Stimulated activated CD8-positive, alpha-beta memory T cell treated with anti-CD3 and anti-CD28 coated beads, Interleukin-4, amount 100 ng/mL, for 1 hour (primary cell): ENCODE data around the gene MACROD2.

Source experiments
- DNase-seq, 2 donors: peaks; one replicate each; pipeline ENCODE4 v3.0.0-alpha.2; 2020; ENCODE audit warnings: low read depth in 2 of 2, low spot score in 1 of 2

Gene MACROD2

GRCh38 chr20:14637441-14637840 is 642.1 kb downstream of the MACROD2 start:
- no peak for DNase-seq

GRCh38 chr20:14643146-14643545 is 647.8 kb downstream of the MACROD2 start:
- no peak for DNase-seq

- DNase-seq: no peak
Observed at GRCh38 chr20:14643556-14643955, 648.2 kb downstream of the MACROD2 start.

- no peak for DNase-seq
Observed at GRCh38 chr20:14644306-14645097, 649.2 kb downstream of the MACROD2 start.

- no peak for DNase-seq
Observed at GRCh38 chr20:14647016-14647415, 651.7 kb downstream of the MACROD2 start.

GRCh38 chr20:14649662-14650061 is 654.3 kb downstream of the MACROD2 start:
- no peak for DNase-seq

GRCh38 chr20:14657266-14658005 is 662.1 kb downstream of the MACROD2 start:
- no peak for DNase-seq

GRCh38 chr20:14664101-14664500 is 668.8 kb downstream of the MACROD2 start:
- no peak for DNase-seq

GRCh38 chr20:14666696-14667095 is 671.4 kb downstream of the MACROD2 start:
- DNase-seq: no peak

GRCh38 chr20:14667226-14667625 is 671.9 kb downstream of the MACROD2 start:
- no peak for DNase-seq

GRCh38 chr20:14672066-14672465 is 676.8 kb downstream of the MACROD2 start:
- DNase-seq: no peak

- DNase-seq: no peak
Observed at GRCh38 chr20:14673164-14673563, 677.8 kb downstream of the MACROD2 start.

- DNase-seq: no peak
Observed at GRCh38 chr20:14677455-14677854, 682.1 kb downstream of the MACROD2 start.

GRCh38 chr20:14685183-14685582 is 689.9 kb downstream of the MACROD2 start:
- DNase-seq: no peak

- no peak for DNase-seq
Observed at GRCh38 chr20:14687313-14687712, 692.0 kb downstream of the MACROD2 start.

- no peak for DNase-seq
Observed at GRCh38 chr20:14688005-14688404, 692.7 kb downstream of the MACROD2 start.

- DNase-seq: no peak
Observed at GRCh38 chr20:14691994-14692393, 696.7 kb downstream of the MACROD2 start.

GRCh38 chr20:14696478-14696877 is 701.2 kb downstream of the MACROD2 start:
- no peak for DNase-seq

- no peak for DNase-seq
Observed at GRCh38 chr20:14696937-14697336, 701.6 kb downstream of the MACROD2 start.

GRCh38 chr20:14698125-14698524 is 702.8 kb downstream of the MACROD2 start:
- no peak for DNase-seq

GRCh38 chr20:14698605-14699373 is 703.5 kb downstream of the MACROD2 start:
- DNase-seq: no peak

- DNase-seq: no peak
Observed at GRCh38 chr20:14700639-14700960, 705.3 kb downstream of the MACROD2 start.
